ENCODE results near the gene FLT3. TPM values are rescaled to one million over a fixed set of nuclear protein-coding genes. Genes with fewer than 3 reads are reported as not detected.
"Not testable (repeated sequence)": the region's sequence is repeated elsewhere in the genome, so short reads cannot be mapped to it uniquely, and the experiment has no call there.

The FLT3 gene
- total RNA-seq, 3 donors from 2014 or later, result 0.08 to 0.11 TPM; not detected in 1

- no peak for ATAC-seq
- no peak overlapping the region for H3K4me3 Mint-ChIP-seq
Observed at GRCh38 chr13:28043224-28043623, 57.2 kb downstream of the FLT3 start.

GRCh38 chr13:28041501-28041900 lies 58.9 kb downstream of the FLT3 start:
- H3K9me3 Mint-ChIP-seq, result no peaks in the 10 kb centered on the region
- no peaks in the 10 kb centered on the region for H3K4me1 Mint-ChIP-seq (ENCODE audit: low read depth)
- ATAC-seq, result no peak
- DNase-seq, result no peak
- no peak overlapping the region for H3K4me3 Mint-ChIP-seq
- H3K27me3 Mint-ChIP-seq (ENCODE audit: low read depth), result peaks cover 27% of the 10 kb centered on the region
- no peaks in the 10 kb centered on the region for H3K36me3 Mint-ChIP-seq (ENCODE audit: insufficient read depth)

More at GRCh38 chr13:28043224-28043623, 57.2 kb downstream of the FLT3 start:
- DNase-seq, result no peak
- Mint-ChIP-seq H3K4me1 (ENCODE audit: low read depth) (peaks cover 3% of the 10 kb centered on the region), H3K9me3 (no peaks in the 10 kb centered on the region), H3K27me3 (ENCODE audit: low read depth) (peaks cover 24% of the 10 kb centered on the region), H3K36me3 (ENCODE audit: insufficient read depth) (no peaks in the 10 kb centered on the region)

- H3K4me3 Mint-ChIP-seq, result no peak overlapping the region
- H3K36me3 Mint-ChIP-seq (ENCODE audit: insufficient read depth), result no peaks in the 10 kb centered on the region
- H3K27me3 Mint-ChIP-seq (ENCODE audit: low read depth), result peaks cover 27% of the 10 kb centered on the region
- no peaks in the 10 kb centered on the region for H3K4me1 Mint-ChIP-seq (ENCODE audit: low read depth)
- ATAC-seq (no peak), DNase-seq (no peak)
- no peaks in the 10 kb centered on the region for H3K9me3 Mint-ChIP-seq
Observed at GRCh38 chr13:28041031-28041461, 59.3 kb downstream of the FLT3 start.

GRCh38 chr13:28037399-28037798 lies 63.0 kb downstream of the FLT3 start:
- no peak overlapping the region for H3K4me3 Mint-ChIP-seq
- no peaks in the 10 kb centered on the region for H3K4me1 Mint-ChIP-seq (ENCODE audit: low read depth)
- no peaks in the 10 kb centered on the region for H3K9me3 Mint-ChIP-seq
- DNase-seq, result no peak
- H3K36me3 Mint-ChIP-seq (ENCODE audit: insufficient read depth), result no peaks in the 10 kb centered on the region
- H3K27me3 Mint-ChIP-seq (ENCODE audit: low read depth), result peaks cover 23% of the 10 kb centered on the region
- ATAC-seq, result peak in 1 of 2 donors; percentile 51

- H3K27me3 Mint-ChIP-seq (ENCODE audit: low read depth), result peaks cover 22% of the 10 kb centered on the region
- H3K9me3 Mint-ChIP-seq, result no peaks in the 10 kb centered on the region
- no peak overlapping the region for H3K4me3 Mint-ChIP-seq
- no peak for DNase-seq
- H3K36me3 Mint-ChIP-seq (ENCODE audit: insufficient read depth), result no peaks in the 10 kb centered on the region
- ATAC-seq, result no peak
- H3K4me1 Mint-ChIP-seq (ENCODE audit: low read depth), result no peaks in the 10 kb centered on the region
Observed at GRCh38 chr13:28035146-28035782, 65.1 kb downstream of the FLT3 start.

- DNase-seq, result no peak
- Mint-ChIP-seq H3K27me3 (ENCODE audit: low read depth) (peaks cover 21% of the 10 kb centered on the region), H3K4me1 (ENCODE audit: low read depth) (no peaks in the 10 kb centered on the region), H3K9me3 (no peaks in the 10 kb centered on the region), H3K36me3 (ENCODE audit: insufficient read depth) (no peaks in the 10 kb centered on the region), H3K4me3 (no peak overlapping the region)
- ATAC-seq, result no peak
Observed at GRCh38 chr13:28033894-28034655, 66.3 kb downstream of the FLT3 start.

- H3K4me3 Mint-ChIP-seq; H3K4me1 Mint-ChIP-seq (ENCODE audit: low read depth); H3K36me3 Mint-ChIP-seq (ENCODE audit: insufficient read depth); ATAC-seq; DNase-seq; H3K9me3 Mint-ChIP-seq: not testable (repeated sequence)
- H3K27me3 Mint-ChIP-seq (ENCODE audit: low read depth), result peaks cover 13% of the 10 kb centered on the region
Observed at GRCh38 chr13:28032438-28032837, 67.9 kb downstream of the FLT3 start.

GRCh38 chr13:28031896-28032288 lies 68.5 kb downstream of the FLT3 start:
- H3K4me3 Mint-ChIP-seq, result no peak overlapping the region

GRCh38 chr13:28031220-28031895 lies 69.0 kb downstream of the FLT3 start:
- ATAC-seq, result no peak
- peaks cover 13% of the 10 kb centered on the region for H3K27me3 Mint-ChIP-seq (ENCODE audit: low read depth)
- no peak overlapping the region for H3K4me3 Mint-ChIP-seq
- H3K9me3 Mint-ChIP-seq, result no peaks in the 10 kb centered on the region
- H3K36me3 Mint-ChIP-seq (ENCODE audit: insufficient read depth), result no peaks in the 10 kb centered on the region
- DNase-seq, result no peak
- peaks cover 3% of the 10 kb centered on the region for H3K4me1 Mint-ChIP-seq (ENCODE audit: low read depth)

More at GRCh38 chr13:28031896-28032288, 68.5 kb downstream of the FLT3 start:
- no peak for ATAC-seq
- no peaks in the 10 kb centered on the region for H3K36me3 Mint-ChIP-seq (ENCODE audit: insufficient read depth)
- H3K4me1 Mint-ChIP-seq (ENCODE audit: low read depth), result peaks cover 3% of the 10 kb centered on the region
- no peak for DNase-seq
- H3K27me3 Mint-ChIP-seq (ENCODE audit: low read depth), result peaks cover 13% of the 10 kb centered on the region
- no peaks in the 10 kb centered on the region for H3K9me3 Mint-ChIP-seq

- ATAC-seq, result no peak
- Mint-ChIP-seq H3K9me3 (no peaks in the 10 kb centered on the region), H3K36me3 (ENCODE audit: insufficient read depth) (no peaks in the 10 kb centered on the region), H3K27me3 (ENCODE audit: low read depth) (peaks cover 11% of the 10 kb centered on the region), H3K4me1 (ENCODE audit: low read depth) (peaks cover 3% of the 10 kb centered on the region), H3K4me3 (no peak overlapping the region)
- DNase-seq, result no peak
Observed at GRCh38 chr13:28027607-28028364, 72.6 kb downstream of the FLT3 start.

GRCh38 chr13:28027071-28027470 lies 73.3 kb downstream of the FLT3 start:
- DNase-seq, result no peak
- H3K4me1 Mint-ChIP-seq (ENCODE audit: low read depth), result peaks cover 3% of the 10 kb centered on the region
- H3K36me3 Mint-ChIP-seq (ENCODE audit: insufficient read depth), result no peaks in the 10 kb centered on the region
- H3K9me3 Mint-ChIP-seq, result no peaks in the 10 kb centered on the region
- peaks cover 11% of the 10 kb centered on the region for H3K27me3 Mint-ChIP-seq (ENCODE audit: low read depth)
- ATAC-seq, result no peak
- no peak overlapping the region for H3K4me3 Mint-ChIP-seq

- Mint-ChIP-seq H3K36me3 (ENCODE audit: insufficient read depth) (no peaks in the 10 kb centered on the region), H3K4me3 (no peak overlapping the region), H3K4me1 (ENCODE audit: low read depth) (peaks cover 3% of the 10 kb centered on the region), H3K27me3 (ENCODE audit: low read depth) (peaks cover 10% of the 10 kb centered on the region), H3K9me3 (no peaks in the 10 kb centered on the region)
- DNase-seq, result no peak
- ATAC-seq, result no peak
Observed at GRCh38 chr13:28026508-28026907, 73.9 kb downstream of the FLT3 start.

- no peak for DNase-seq
- peaks cover 3% of the 10 kb centered on the region for H3K27me3 Mint-ChIP-seq (ENCODE audit: low read depth)
- no peak overlapping the region for H3K4me3 Mint-ChIP-seq
- no peaks in the 10 kb centered on the region for H3K9me3 Mint-ChIP-seq
- peaks cover 3% of the 10 kb centered on the region for H3K4me1 Mint-ChIP-seq (ENCODE audit: low read depth)
- no peaks in the 10 kb centered on the region for H3K36me3 Mint-ChIP-seq (ENCODE audit: insufficient read depth)
- no peak for ATAC-seq
Observed at GRCh38 chr13:28022848-28023518, 77.4 kb downstream of the FLT3 start.

GRCh38 chr13:28014301-28014700 lies 86.1 kb downstream of the FLT3 start:
- ATAC-seq (no peak), DNase-seq (no peak)
- Mint-ChIP-seq H3K4me1 (ENCODE audit: low read depth) (no peaks in the 10 kb centered on the region), H3K4me3 (no peak overlapping the region), H3K9me3 (no peaks in the 10 kb centered on the region), H3K27me3 (ENCODE audit: low read depth) (peaks cover 19% of the 10 kb centered on the region), H3K36me3 (ENCODE audit: insufficient read depth) (no peaks in the 10 kb centered on the region)
